Measurements from ENCODE around the gene ELFN2. TPM values are rescaled to one million over a fixed set of nuclear protein-coding genes. Genes with fewer than 3 reads are reported as not detected.

ELFN2 gene
- 0.09 and 0.47 TPM in 2 replicates for total RNA-seq

GRCh38 chr22:37427135-37427710 lies at the start of gene ELFN2:
ELFN2 (minus strand) TSS chr22:37427479; CDS start chr22:37375534, 51,945 bp downstream.

Other genes starting within 250 kb of the ELFN2 start
- 5.2 and 15.8 TPM in 2 replicates for gene C1QTNF6, start 239.2 kb downstream of the ELFN2 start, total RNA-seq
- not detected in 2 replicates for gene SSTR3, start 215.0 kb downstream of the ELFN2 start, total RNA-seq
- 20.8 and 30.0 TPM in 2 replicates for gene RAC2, start 183.2 kb downstream of the ELFN2 start, total RNA-seq
- 0.09 and 0.28 TPM in 2 replicates for gene CYTH4, start 145.0 kb downstream of the ELFN2 start, total RNA-seq
- 73.4 and 104 TPM in 2 replicates for gene MFNG, start 58.9 kb upstream of the ELFN2 start, total RNA-seq
- 39.0 and 52.6 TPM in 2 replicates for gene CARD10, start 91.9 kb upstream of the ELFN2 start, total RNA-seq
- 16.5 and 23.1 TPM in 2 replicates for gene CDC42EP1, start 133.0 kb upstream of the ELFN2 start, total RNA-seq
- gene LGALS2, start 152.6 kb upstream of the ELFN2 start, total RNA-seq: not detected in 2 replicates
- 29.3 and 44.0 TPM in 2 replicates for gene GGA1, start 181.4 kb upstream of the ELFN2 start, total RNA-seq
- gene SH3BP1, start 212.2 kb upstream of the ELFN2 start, total RNA-seq: 0.54 and 2.5 TPM in 2 replicates
- 7.2 and 7.4 TPM in 2 replicates for gene PDXP, start 231.2 kb upstream of the ELFN2 start, total RNA-seq
- gene LGALS1, start 248.2 kb upstream of the ELFN2 start, total RNA-seq: 7,806 and 8,155 TPM in 2 replicates

Measured in endothelial cell of coronary artery (primary cell).